HepG2 (cell line): Measurements from ENCODE around the gene HNF1B. TPM values are rescaled to one million over a fixed set of nuclear protein-coding genes. Genes with fewer than 3 reads are reported as not detected.

Experiments
- CEBPB ChIP-seq: IDR thresholded peaks from 2 replicates; pipeline ENCODE4 v1.6.1; 2011; ENCODE audit warnings: low read depth, low read length, improper control_type of control experiment, borderline replicate concordance
- HMG20B ChIP-seq: conservative IDR thresholded peaks from 2 replicates; pipeline ENCODE4 v1.6.1; 2016; ENCODE audit warnings: missing genetic modification reagents, missing compliant biosample characterization
- NR3C1 ChIP-seq: sonication (generic); formaldehyde crosslinking; IDR thresholded peaks from 2 replicates; pipeline ENCODE4 v1.4.0; 2020; ENCODE audit warnings: missing genetic modification reagents
- RAD51 ChIP-seq: fragments of 450-650 bp; IDR thresholded peaks from 2 replicates; pipeline ENCODE4 v1.6.1; 2016; ENCODE audit warnings: borderline replicate concordance
- SCMH1 ChIP-seq: sonication (generic); formaldehyde crosslinking; IDR thresholded peaks from 2 replicates; pipeline ENCODE4 v1.9.0; 2021; ENCODE audit warnings: missing genetic modification reagents, mild to moderate bottlenecking, borderline replicate concordance
- SNAPC2 ChIP-seq: sonication (generic); formaldehyde crosslinking; IDR thresholded peaks from 2 replicates; pipeline ENCODE4 v1.8.1; 2022; ENCODE audit warnings: mild to moderate bottlenecking, missing genetic modification reagents
- ZNF263 ChIP-seq: sonication (generic); formaldehyde crosslinking; IDR thresholded peaks from 2 replicates; pipeline ENCODE4 v1.4.0; 2020; ENCODE audit warnings: missing genetic modification reagents
- ZNF3 ChIP-seq: IDR thresholded peaks from 2 replicates; pipeline ENCODE4 v1.7.0; 2017; ENCODE audit warnings: inconsistent platforms
- polyA plus RNA-seq, 8 experiments: library from polyadenylated mRNA; depleted of rRNA in 3 of 8; stranded (reverse) in 7 of 8; unstranded in 1 of 8; fragments of >200 nt; fragmentation: Illumina TruSeq in 4 of 8; extraction: Trizol in 4 of 8; gene quantifications; 2 replicates each; pipeline versions ENCODE4 v1.2.1 to v1.2.3, GENCODE V29; 2011 to 2016; ENCODE audit warnings: low read depth in 4 of 8, missing spikeins in 1 of 8, mixed read lengths in 1 of 8; ENCODE audit not compliant: insufficient read depth in 1 of 8
- total RNA-seq, 5 experiments: library from RNA; depleted of rRNA; stranded (reverse); fragments of >200 nt; fragmentation: Illumina TruSeq; extraction: Trizol; gene quantifications; 2 replicates each; pipeline ENCODE4 v1.2.3, GENCODE V29; 2016; ENCODE audit warnings: low read depth in 1 of 5
- TF ChIP-seq, protein P1 (sequence below): sonication (generic); formaldehyde crosslinking; IDR thresholded peaks from 2 replicates; pipeline ENCODE4 v1.5.0; 2020; ENCODE audit warnings: missing genetic modification reagents
- TF ChIP-seq, protein P2 (sequence below): sonication (generic); formaldehyde crosslinking; IDR thresholded peaks from 2 replicates; pipeline ENCODE4 v1.4.0; 2020; ENCODE audit warnings: mild to moderate bottlenecking, missing genetic modification reagents
- TF ChIP-seq, protein P3 (sequence below): IDR thresholded peaks from 2 replicates; pipeline ENCODE4 v1.6.1; 2016
- TF ChIP-seq, protein P4 (sequence below): sonication (generic); formaldehyde crosslinking; IDR thresholded peaks from 2 replicates; pipeline ENCODE4 v1.5.1; 2020; ENCODE audit warnings: missing genetic modification reagents, mild to moderate bottlenecking, borderline replicate concordance
- TF ChIP-seq, protein P5 (sequence below): sonication (generic); formaldehyde crosslinking; IDR thresholded peaks from 2 replicates; pipeline ENCODE4 v1.9.0; 2021; ENCODE audit warnings: missing genetic modification reagents, borderline replicate concordance
- TF ChIP-seq, protein P6 (sequence below): sonication (generic); formaldehyde crosslinking; IDR thresholded peaks from 2 replicates; pipeline ENCODE4 v1.4.0; 2020; ENCODE audit warnings: missing genetic modification reagents
- TF ChIP-seq, protein P7 (sequence below): IDR thresholded peaks from 2 replicates; pipeline ENCODE4 v1.6.1; 2018; ENCODE audit warnings: missing genetic modification reagents, mild to moderate bottlenecking, missing compliant biosample characterization

Gene HNF1B
- total and polyA plus RNA-seq, 2 of the 13 experiments (the other 11 are each of a cell fraction or from before 2014, with no cell fraction given) = 1.9 to 5.3 TPM

DNA sequence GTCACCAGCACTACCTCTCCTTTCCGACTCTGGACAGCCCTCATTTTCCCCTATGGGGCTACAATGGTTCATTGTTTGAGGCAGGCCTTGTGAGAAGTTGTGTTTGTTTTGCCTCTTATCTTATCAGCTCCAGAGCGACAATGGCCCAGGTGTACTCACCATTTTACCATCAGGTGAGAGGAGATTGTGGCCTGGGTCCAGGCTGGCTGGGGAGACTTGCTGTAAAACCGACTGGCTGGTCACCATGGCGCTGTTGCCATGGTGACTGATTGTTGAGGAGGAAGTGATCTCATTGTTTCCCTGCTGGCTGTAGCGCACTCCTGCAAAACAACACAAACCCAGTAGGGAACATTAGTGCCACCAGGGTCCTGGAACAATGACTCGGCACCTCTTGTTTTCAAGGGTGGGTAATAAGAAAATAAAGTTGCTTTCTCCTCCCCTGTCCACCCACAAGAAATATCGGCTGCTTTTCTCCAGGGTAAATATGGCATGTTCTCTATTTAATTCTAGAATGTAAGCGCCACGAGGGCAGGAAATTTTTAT is 34.4 kb downstream of the HNF1B start (continued):
- TF ChIP-seq SCMH1 (no peak), ZNF3 (CRISPR knock-in tag) (no peak), SNAPC2 (CRISPR knock-in tag) (no peak), NR3C1 (no peak), CEBPB (no peak), HMG20B (CRISPR knock-in tag) (no peak), ZNF263 (no peak), RAD51 (no peak)
- TF ChIP-seq, protein P1, sequence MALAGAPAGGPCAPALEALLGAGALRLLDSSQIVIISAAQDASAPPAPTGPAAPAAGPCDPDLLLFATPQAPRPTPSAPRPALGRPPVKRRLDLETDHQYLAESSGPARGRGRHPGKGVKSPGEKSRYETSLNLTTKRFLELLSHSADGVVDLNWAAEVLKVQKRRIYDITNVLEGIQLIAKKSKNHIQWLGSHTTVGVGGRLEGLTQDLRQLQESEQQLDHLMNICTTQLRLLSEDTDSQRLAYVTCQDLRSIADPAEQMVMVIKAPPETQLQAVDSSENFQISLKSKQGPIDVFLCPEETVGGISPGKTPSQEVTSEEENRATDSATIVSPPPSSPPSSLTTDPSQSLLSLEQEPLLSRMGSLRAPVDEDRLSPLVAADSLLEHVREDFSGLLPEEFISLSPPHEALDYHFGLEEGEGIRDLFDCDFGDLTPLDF (CRISPR knock-in tag) = no peak
- TF ChIP-seq, protein P2, sequence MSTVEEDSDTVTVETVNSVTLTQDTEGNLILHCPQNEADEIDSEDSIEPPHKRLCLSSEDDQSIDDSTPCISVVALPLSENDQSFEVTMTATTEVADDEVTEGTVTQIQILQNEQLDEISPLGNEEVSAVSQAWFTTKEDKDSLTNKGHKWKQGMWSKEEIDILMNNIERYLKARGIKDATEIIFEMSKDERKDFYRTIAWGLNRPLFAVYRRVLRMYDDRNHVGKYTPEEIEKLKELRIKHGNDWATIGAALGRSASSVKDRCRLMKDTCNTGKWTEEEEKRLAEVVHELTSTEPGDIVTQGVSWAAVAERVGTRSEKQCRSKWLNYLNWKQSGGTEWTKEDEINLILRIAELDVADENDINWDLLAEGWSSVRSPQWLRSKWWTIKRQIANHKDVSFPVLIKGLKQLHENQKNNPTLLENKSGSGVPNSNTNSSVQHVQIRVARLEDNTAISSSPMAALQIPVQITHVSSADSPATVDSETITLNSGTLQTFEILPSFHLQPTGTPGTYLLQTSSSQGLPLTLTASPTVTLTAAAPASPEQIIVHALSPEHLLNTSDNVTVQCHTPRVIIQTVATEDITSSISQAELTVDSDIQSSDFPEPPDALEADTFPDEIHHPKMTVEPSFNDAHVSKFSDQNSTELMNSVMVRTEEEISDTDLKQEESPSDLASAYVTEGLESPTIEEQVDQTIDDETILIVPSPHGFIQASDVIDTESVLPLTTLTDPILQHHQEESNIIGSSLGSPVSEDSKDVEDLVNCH (CRISPR knock-in tag) = no peak
- TF ChIP-seq, protein P3, sequence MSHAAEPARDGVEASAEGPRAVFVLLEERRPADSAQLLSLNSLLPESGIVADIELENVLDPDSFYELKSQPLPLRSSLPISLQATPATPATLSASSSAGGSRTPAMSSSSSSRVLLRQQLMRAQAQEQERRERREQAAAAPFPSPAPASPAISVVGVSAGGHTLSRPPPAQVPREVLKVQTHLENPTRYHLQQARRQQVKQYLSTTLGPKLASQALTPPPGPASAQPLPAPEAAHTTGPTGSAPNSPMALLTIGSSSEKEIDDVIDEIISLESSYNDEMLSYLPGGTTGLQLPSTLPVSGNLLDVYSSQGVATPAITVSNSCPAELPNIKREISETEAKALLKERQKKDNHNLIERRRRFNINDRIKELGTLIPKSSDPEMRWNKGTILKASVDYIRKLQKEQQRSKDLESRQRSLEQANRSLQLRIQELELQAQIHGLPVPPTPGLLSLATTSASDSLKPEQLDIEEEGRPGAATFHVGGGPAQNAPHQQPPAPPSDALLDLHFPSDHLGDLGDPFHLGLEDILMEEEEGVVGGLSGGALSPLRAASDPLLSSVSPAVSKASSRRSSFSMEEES (CRISPR knock-in tag) = peak; percentile 34; the same call in 1 of the 2 replicates
- TF ChIP-seq, protein P4, sequence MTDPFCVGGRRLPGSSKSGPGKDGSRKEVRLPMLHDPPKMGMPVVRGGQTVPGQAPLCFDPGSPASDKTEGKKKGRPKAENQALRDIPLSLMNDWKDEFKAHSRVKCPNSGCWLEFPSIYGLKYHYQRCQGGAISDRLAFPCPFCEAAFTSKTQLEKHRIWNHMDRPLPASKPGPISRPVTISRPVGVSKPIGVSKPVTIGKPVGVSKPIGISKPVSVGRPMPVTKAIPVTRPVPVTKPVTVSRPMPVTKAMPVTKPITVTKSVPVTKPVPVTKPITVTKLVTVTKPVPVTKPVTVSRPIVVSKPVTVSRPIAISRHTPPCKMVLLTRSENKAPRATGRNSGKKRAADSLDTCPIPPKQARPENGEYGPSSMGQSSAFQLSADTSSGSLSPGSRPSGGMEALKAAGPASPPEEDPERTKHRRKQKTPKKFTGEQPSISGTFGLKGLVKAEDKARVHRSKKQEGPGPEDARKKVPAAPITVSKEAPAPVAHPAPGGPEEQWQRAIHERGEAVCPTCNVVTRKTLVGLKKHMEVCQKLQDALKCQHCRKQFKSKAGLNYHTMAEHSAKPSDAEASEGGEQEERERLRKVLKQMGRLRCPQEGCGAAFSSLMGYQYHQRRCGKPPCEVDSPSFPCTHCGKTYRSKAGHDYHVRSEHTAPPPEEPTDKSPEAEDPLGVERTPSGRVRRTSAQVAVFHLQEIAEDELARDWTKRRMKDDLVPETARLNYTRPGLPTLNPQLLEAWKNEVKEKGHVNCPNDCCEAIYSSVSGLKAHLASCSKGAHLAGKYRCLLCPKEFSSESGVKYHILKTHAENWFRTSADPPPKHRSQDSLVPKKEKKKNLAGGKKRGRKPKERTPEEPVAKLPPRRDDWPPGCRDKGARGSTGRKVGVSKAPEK (CRISPR knock-in tag) = no peak
- TF ChIP-seq, protein P5, sequence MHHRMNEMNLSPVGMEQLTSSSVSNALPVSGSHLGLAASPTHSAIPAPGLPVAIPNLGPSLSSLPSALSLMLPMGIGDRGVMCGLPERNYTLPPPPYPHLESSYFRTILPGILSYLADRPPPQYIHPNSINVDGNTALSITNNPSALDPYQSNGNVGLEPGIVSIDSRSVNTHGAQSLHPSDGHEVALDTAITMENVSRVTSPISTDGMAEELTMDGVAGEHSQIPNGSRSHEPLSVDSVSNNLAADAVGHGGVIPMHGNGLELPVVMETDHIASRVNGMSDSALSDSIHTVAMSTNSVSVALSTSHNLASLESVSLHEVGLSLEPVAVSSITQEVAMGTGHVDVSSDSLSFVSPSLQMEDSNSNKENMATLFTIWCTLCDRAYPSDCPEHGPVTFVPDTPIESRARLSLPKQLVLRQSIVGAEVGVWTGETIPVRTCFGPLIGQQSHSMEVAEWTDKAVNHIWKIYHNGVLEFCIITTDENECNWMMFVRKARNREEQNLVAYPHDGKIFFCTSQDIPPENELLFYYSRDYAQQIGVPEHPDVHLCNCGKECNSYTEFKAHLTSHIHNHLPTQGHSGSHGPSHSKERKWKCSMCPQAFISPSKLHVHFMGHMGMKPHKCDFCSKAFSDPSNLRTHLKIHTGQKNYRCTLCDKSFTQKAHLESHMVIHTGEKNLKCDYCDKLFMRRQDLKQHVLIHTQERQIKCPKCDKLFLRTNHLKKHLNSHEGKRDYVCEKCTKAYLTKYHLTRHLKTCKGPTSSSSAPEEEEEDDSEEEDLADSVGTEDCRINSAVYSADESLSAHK = no peak
- TF ChIP-seq, protein P6, sequence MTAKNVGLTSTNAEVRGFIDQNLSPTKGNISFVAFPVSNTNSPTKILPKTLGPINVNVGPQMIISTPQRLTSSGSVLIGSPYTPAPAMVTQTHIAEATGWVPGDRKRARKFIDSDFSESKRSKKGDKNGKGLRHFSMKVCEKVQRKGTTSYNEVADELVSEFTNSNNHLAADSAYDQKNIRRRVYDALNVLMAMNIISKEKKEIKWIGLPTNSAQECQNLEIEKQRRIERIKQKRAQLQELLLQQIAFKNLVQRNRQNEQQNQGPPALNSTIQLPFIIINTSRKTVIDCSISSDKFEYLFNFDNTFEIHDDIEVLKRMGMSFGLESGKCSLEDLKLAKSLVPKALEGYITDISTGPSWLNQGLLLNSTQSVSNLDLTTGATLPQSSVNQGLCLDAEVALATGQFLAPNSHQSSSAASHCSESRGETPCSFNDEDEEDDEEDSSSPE (CRISPR knock-in tag) = no peak
- TF ChIP-seq, protein P7, sequence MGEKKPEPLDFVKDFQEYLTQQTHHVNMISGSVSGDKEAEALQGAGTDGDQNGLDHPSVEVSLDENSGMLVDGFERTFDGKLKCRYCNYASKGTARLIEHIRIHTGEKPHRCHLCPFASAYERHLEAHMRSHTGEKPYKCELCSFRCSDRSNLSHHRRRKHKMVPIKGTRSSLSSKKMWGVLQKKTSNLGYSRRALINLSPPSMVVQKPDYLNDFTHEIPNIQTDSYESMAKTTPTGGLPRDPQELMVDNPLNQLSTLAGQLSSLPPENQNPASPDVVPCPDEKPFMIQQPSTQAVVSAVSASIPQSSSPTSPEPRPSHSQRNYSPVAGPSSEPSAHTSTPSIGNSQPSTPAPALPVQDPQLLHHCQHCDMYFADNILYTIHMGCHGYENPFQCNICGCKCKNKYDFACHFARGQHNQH (CRISPR knock-in tag) = peak; percentile 99
